A549 (cell line): ENCODE data around the gene P4HA2. TPM values are rescaled to one million over a fixed set of nuclear protein-coding genes. Genes with fewer than 3 reads are reported as not detected.
"Not testable (repeated sequence)": the region's sequence is repeated elsewhere in the genome, so short reads cannot be mapped to it uniquely, and the experiment has no call there.

ENCODE experiments used
- ATAC-seq, 2 experiments: fragments of 200-7000 bp in 1 of 2; fragments of >200 bp in 1 of 2; cut with Nextera tagmentation in 1 of 2; cut with Tn5 transposase in 1 of 2; 3 replicates each; pipeline versions ENCODE4 v1.8.0 to v1.9.1; 2018 to 2020; ENCODE audit warnings: mild to moderate bottlenecking in 1 of 2, moderate library complexity in 1 of 2
- CTCF ChIA-PET: fragments of 300-600 bp; sonication (Branson Sonifier 250); formaldehyde crosslinking; extraction: SDS; loops from one replicate; lab custom pipeline; 2021; ENCODE audit warnings: antibody characterized with exemption, inconsistent platforms; lab: Yijun Ruan, JAX
- POLR2A ChIA-PET: fragments of 350-600 bp; formaldehyde crosslinking; extraction: SDS; loops from one replicate; lab custom pipeline; 2021; ENCODE audit warnings: antibody characterized with exemption, inconsistent platforms; lab: Yijun Ruan, JAX
- DNase-seq, 2 experiments: peaks; one replicate each; pipeline versions ENCODE4 v3.0.0 to v3.0.0-alpha.2; 2011 to 2016; ENCODE audit warnings: low read depth in 1 of 2, low spot score in 1 of 2
- FAIRE-seq: peaks from 2 replicates; lab custom pipeline; 2011; peaks lifted over from hg19 to GRCh38; lab: Jason Lieb, UNC
- H3K27ac ChIP-seq, 2 experiments: fragments of >200 bp; sonication (Bioruptor Twin); formaldehyde crosslinking; 3 replicates each; pipeline ENCODE4 v1.5.1; 2016 to 2017
- H3K4me1 ChIP-seq: fragments of >200 bp; sonication (Bioruptor Twin); formaldehyde crosslinking; 3 replicates; pipeline ENCODE4 v1.6.1; 2016
- H3K4me2 ChIP-seq: fragments of >200 bp; sonication (Bioruptor Twin); formaldehyde crosslinking; 3 replicates; pipeline ENCODE4 v1.6.1; 2016
- H3K4me3 ChIP-seq: fragments of >200 bp; sonication (Bioruptor Twin); formaldehyde crosslinking; 3 replicates; pipeline ENCODE4 v1.5.1; 2016
- H3K9me3 ChIP-seq: fragments of >200 bp; sonication (Bioruptor Twin); formaldehyde crosslinking; 3 replicates; pipeline ENCODE4 v1.6.1; 2016
- BHLHE40 ChIP-seq: IDR thresholded peaks from 2 replicates; pipeline ENCODE4 v1.6.1; 2012; ENCODE audit warnings: low read depth, low read length, inconsistent platforms
- CHD2 ChIP-seq: fragments of 150-350 bp; IDR thresholded peaks from 2 replicates; pipeline ENCODE4 v1.6.1; 2014; ENCODE audit warnings: low read length; ENCODE audit not compliant: partially characterized antibody
- CHD4 ChIP-seq: fragments of 200-600 bp; sonication (generic); IDR thresholded peaks from 2 replicates; pipeline ENCODE4 v1.6.1; 2016; ENCODE audit warnings: antibody characterized with exemption, mild to moderate bottlenecking, borderline replicate concordance
- CTCF ChIP-seq: fragments of >200 bp; sonication (Bioruptor Twin); formaldehyde crosslinking; IDR thresholded peaks from 3 replicates; pipeline ENCODE4 v1.5.1; 2016
- EP300 ChIP-seq, 2 experiments: fragments of >200 bp; sonication (Bioruptor Twin); formaldehyde crosslinking; IDR thresholded peaks; 2 replicates in 1 of 2; 3 replicates in 1 of 2; pipeline ENCODE4 v1.6.1; 2016 to 2017
- ESRRA ChIP-seq: fragments of 150-350 bp; IDR thresholded peaks from 2 replicates; pipeline ENCODE4 v1.6.1; 2014; ENCODE audit warnings: mild to moderate bottlenecking, low read length, borderline replicate concordance
- FOSL2 ChIP-seq, 2 experiments: fragments of 450-650 bp in 1 of 2; fragments of >200 bp in 1 of 2; sonication (Bioruptor Twin) in 1 of 2; formaldehyde crosslinking; IDR thresholded peaks; 2 replicates each; pipeline versions ENCODE4 v1.5.0 to v1.6.1; 2016 to 2020; ENCODE audit warnings: mild to moderate bottlenecking in 1 of 2, moderate library complexity in 1 of 2
- GATA3 ChIP-seq: IDR thresholded peaks from 2 replicates; pipeline ENCODE4 v1.6.1; 2012; ENCODE audit warnings: borderline replicate concordance
- HDAC2 ChIP-seq: fragments of 200-600 bp; sonication (generic); IDR thresholded peaks from 2 replicates; pipeline ENCODE4 v1.6.1; 2016
- HOXB5 ChIP-seq: fragments of 250-450 bp; sonication (Bioruptor Pico); IDR thresholded peaks from 2 replicates; pipeline ENCODE4 v1.5.0; 2020; ENCODE audit warnings: mild to moderate bottlenecking, moderate library complexity
- KDM5A ChIP-seq: fragments of 200-600 bp; sonication (generic); IDR thresholded peaks from 2 replicates; pipeline ENCODE4 v1.6.1; 2016; ENCODE audit warnings: antibody characterized with exemption, mild to moderate bottlenecking
- MYC ChIP-seq: IDR thresholded peaks from 2 replicates; pipeline ENCODE4 v1.6.1; 2012; ENCODE audit warnings: mild to moderate bottlenecking, inconsistent platforms, low read length, improper control_type of control experiment, borderline replicate concordance
- NR3C1 ChIP-seq: fragments of >200 bp; sonication (Bioruptor Twin); formaldehyde crosslinking; IDR thresholded peaks from 3 replicates; pipeline ENCODE4 v1.6.1; 2017
- RAD21 ChIP-seq, 2 experiments: fragments of >200 bp in 1 of 2; sonication (Bioruptor Twin) in 1 of 2; formaldehyde crosslinking in 1 of 2; IDR thresholded peaks in 1 of 2; conservative IDR thresholded peaks in 1 of 2; 2 replicates in 1 of 2; 3 replicates in 1 of 2; pipeline ENCODE4 v1.6.1; 2012 to 2018; ENCODE audit warnings: inconsistent platforms in 1 of 2
- RCOR1 ChIP-seq: fragments of 150-350 bp; IDR thresholded peaks from 2 replicates; pipeline ENCODE4 v1.6.1; 2014; ENCODE audit warnings: antibody characterized with exemption, low read length, low read depth
- RFX5 ChIP-seq: fragments of 450-650 bp; IDR thresholded peaks from 2 replicates; pipeline ENCODE4 v1.7.1; 2014; ENCODE audit warnings: antibody characterized with exemption, mild to moderate bottlenecking, moderate library complexity
- SMC3 ChIP-seq: fragments of >200 bp; sonication (Bioruptor Twin); formaldehyde crosslinking; IDR thresholded peaks from 3 replicates; pipeline ENCODE4 v1.6.1; 2018; ENCODE audit warnings: inconsistent platforms
- TFCP2L1 ChIP-seq: fragments of 250-450 bp; sonication (Bioruptor Pico); IDR thresholded peaks from 2 replicates; pipeline ENCODE4 v1.5.0; 2021; ENCODE audit warnings: mild to moderate bottlenecking
- TP53 ChIP-seq: fragments of 250-450 bp; sonication (Bioruptor Pico); IDR thresholded peaks from 2 replicates; pipeline ENCODE4 v1.5.0; 2021; ENCODE audit warnings: mild to moderate bottlenecking, moderate library complexity
- ZSCAN20 ChIP-seq: fragments of 250-450 bp; sonication (Bioruptor Pico); IDR thresholded peaks from 2 replicates; pipeline ENCODE4 v1.8.0; 2022; ENCODE audit warnings: mild to moderate bottlenecking, moderate library complexity
- WGBS: methylation state at CpG from one replicate; pipeline ENCODE4 v1.1.6; 2017; ENCODE audit errors: missing lambda C conversion rate; 5-methylcytosine and 5-hydroxymethylcytosine counted together
- polyA plus RNA-seq, 4 experiments: library from polyadenylated mRNA; depleted of rRNA in 3 of 4; stranded (reverse); fragments of >200 nt; fragmentation: RNase III in 1 of 4; extraction: RNeasy Plus Mini Kit Qiagen cat#74134 plus additional on column Dnase treatment in 1 of 4; gene quantifications; 2 replicates in 3 of 4; 3 replicates in 1 of 4; pipeline ENCODE4 v1.2.3, GENCODE V29; 2011 to 2017
- TF ChIP-seq, protein P1 (sequence below): fragments of 250-450 bp; sonication (Bioruptor Pico); IDR thresholded peaks from 2 replicates; pipeline ENCODE4 v1.5.0; 2021; ENCODE audit warnings: mild to moderate bottlenecking, moderate library complexity, borderline replicate concordance
- TF ChIP-seq, protein P2 (sequence below): IDR thresholded peaks from 2 replicates; pipeline ENCODE4 v1.6.1; 2012; ENCODE audit warnings: low read depth, borderline replicate concordance
- TF ChIP-seq, protein P3 (sequence below): fragments of 150-350 bp; IDR thresholded peaks from 2 replicates; pipeline ENCODE4 v1.6.1; 2014; ENCODE audit warnings: low read depth, mild to moderate bottlenecking, low read length

P4HA2 gene
- polyA plus RNA-seq, 2 of the 4 experiments (the other 2 are of a cell fraction): 36.4 to 45.0 TPM

DNA sequence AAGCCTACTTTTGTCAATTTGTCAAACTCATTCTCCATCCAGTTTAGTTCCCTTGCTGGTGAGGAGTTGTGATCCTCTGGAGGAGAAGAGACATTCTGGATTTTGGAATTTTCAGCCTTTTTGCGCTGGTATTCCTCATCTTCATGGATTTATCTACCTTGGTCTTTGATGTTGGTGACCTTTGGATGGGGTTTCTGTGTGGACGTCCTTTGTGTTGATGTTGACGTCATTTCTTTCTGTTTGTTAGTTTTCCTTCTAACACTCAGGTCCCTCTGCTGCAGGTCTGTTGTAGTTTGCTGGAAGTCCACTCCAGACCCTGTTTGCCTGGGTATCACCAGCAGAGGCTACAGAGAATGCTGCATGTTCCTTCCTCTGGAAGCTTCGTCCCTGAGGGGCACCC is 71.2 kb downstream of the P4HA2 start:
- 22% methylated on average over 4 of the region's 4 CpGs for WGBS
- CTCF ChIA-PET: interaction anchor here (1.0 kb wide), 1 partner anchor 22 kb away, joined by 3 read pairs; no protein-coding TSS in a partner anchor

DNA sequence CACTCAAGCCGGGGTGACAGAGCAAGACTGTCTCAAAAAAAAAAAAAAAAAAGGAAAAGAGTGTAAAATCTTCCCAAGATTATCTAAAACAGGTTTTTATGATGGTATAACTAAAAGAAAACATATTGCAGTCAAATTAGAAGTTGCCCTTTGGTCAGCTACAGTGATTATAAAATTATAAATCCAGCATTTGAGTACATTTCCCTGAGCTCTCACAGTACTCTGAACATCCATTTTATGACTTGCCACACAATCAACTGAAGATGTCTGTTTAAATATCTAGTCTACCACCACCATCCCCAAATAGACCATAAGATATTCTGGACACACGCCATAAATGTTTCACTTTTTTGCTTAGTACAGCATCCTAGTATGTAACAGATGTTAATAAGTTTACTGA is 77.1 kb downstream of the P4HA2 start:
- Histone ChIP-seq H3K4me3 (no peak overlapping the region), H3K9me3 (peaks cover 5% of the 10 kb centered on the region; the same call in 1 of the 3 replicates)
- DNase-seq: no peak
- TF ChIP-seq RFX5 (no peak), GATA3 (no peak), TFCP2L1 (no peak), HDAC2 (no peak), HOXB5 (CRISPR knock-in tag) (no peak), BHLHE40 (no peak), RAD21 (conservative IDR thresholded peaks at IDR 0.05 in 1 of 2, IDR thresholded peaks at IDR 0.05 in 1 of 2) (no peak)
- TF ChIP-seq, protein P1, sequence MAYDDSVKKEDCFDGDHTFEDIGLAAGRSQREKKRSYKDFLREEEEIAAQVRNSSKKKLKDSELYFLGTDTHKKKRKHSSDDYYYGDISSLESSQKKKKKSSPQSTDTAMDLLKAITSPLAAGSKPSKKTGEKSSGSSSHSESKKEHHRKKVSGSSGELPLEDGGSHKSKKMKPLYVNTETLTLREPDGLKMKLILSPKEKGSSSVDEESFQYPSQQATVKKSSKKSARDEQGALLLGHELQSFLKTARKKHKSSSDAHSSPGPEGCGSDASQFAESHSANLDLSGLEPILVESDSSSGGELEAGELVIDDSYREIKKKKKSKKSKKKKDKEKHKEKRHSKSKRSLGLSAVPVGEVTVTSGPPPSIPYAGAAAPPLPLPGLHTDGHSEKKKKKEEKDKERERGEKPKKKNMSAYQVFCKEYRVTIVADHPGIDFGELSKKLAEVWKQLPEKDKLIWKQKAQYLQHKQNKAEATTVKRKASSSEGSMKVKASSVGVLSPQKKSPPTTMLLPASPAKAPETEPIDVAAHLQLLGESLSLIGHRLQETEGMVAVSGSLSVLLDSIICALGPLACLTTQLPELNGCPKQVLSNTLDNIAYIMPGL (CRISPR knock-in tag): no peak
- TF ChIP-seq, protein P2, sequence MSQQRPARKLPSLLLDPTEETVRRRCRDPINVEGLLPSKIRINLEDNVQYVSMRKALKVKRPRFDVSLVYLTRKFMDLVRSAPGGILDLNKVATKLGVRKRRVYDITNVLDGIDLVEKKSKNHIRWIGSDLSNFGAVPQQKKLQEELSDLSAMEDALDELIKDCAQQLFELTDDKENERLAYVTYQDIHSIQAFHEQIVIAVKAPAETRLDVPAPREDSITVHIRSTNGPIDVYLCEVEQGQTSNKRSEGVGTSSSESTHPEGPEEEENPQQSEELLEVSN: no peak
- TF ChIP-seq, all 56 proteins: peak for 0
- FAIRE-seq: no peak
- WGBS: 59% methylated on average over 2 of the region's 2 CpGs
- Histone ChIP-seq H3K4me1 (no peaks in the 10 kb centered on the region), H3K27ac (no peak overlapping the region), H3K4me2 (no peak overlapping the region)
- ChIA-PET POLR2A (no interaction called here), CTCF (interaction anchor here (0.6 to 1.3 kb wide), 2 partner anchors 49 to 87 kb away, joined by 3 to 5 read pairs; no protein-coding TSS in a partner anchor)
- ATAC-seq: no peak

More for the DNA sequence above, 71.2 kb downstream of the P4HA2 start:
- no peak overlapping the region for H3K4me2 ChIP-seq
- FAIRE-seq: no peak
- no peak for TF ChIP-seq NR3C1
- TF ChIP-seq CHD4: no peak
- no peak for TF ChIP-seq HOXB5 (CRISPR knock-in tag)
- no peak for TF ChIP-seq ESRRA
- TF ChIP-seq TP53: no peak
- TF ChIP-seq GATA3: no peak
- no peak for TF ChIP-seq SMC3
- TF ChIP-seq FOSL2 (IDR thresholded peaks at IDR 0.05): no peak
- no peak for TF ChIP-seq FOSL2 (CRISPR knock-in tag; IDR thresholded peaks at IDR 0.05)
- TF ChIP-seq EP300 (IDR thresholded peaks at IDR 0.05): no peak
- TF ChIP-seq CTCF: no peak
- no peak for TF ChIP-seq ZSCAN20 (CRISPR knock-in tag)
- TF ChIP-seq RAD21 (conservative IDR thresholded peaks at IDR 0.05 in 1 of 2, IDR thresholded peaks at IDR 0.05 in 1 of 2): no peak
- no peak for TF ChIP-seq CHD2
- TF ChIP-seq, all 56 proteins: peak for 0
- Histone ChIP-seq H3K4me3 (no peak overlapping the region), H3K9me3 (peaks cover 19% of the 10 kb centered on the region; the same call in 2 of the 3 replicates), H3K4me1 (no peaks in the 10 kb centered on the region), H3K27ac (no peak overlapping the region)
- POLR2A ChIA-PET: no interaction called here
- no peak for DNase-seq
- ATAC-seq: no peak

DNA sequence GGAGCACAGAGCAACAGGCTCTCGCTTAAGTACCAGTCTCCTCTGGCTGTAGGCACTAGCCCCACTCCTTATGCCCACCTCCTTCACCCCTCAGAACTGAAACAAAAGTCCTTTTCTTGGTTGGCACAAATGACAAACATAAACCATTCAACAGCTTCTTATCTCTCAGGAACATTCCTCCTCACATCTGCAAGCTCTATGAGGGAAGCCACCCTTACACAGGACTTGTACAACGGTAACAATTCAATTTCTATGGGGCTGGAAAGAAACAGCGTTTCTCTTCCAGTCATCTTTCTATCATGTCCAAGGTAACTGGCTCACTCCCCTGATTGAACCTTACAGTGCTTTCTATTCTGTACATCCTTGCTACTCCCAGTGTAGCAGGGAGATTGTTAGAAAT is 80.0 kb downstream of the P4HA2 start:
- H3K4me3 ChIP-seq: no peak overlapping the region
- CTCF ChIA-PET: interaction anchor here (1.6 kb wide), 1 partner anchor 22 kb away, joined by 3 read pairs; no protein-coding TSS in a partner anchor
- ATAC-seq: 0 out of 6 replicates have a peak, but pooled peaks of 1 of the 2 experiments have one; percentile 30
- H3K4me2 ChIP-seq: no peak overlapping the region
- POLR2A ChIA-PET: no interaction called here
- no peak for TF ChIP-seq MYC
- TF ChIP-seq KDM5A: no peak
- TF ChIP-seq CTCF: no peak
- no peak for TF ChIP-seq BHLHE40
- no peak for TF ChIP-seq TP53
- TF ChIP-seq HOXB5 (CRISPR knock-in tag): no peak
- TF ChIP-seq, protein P3, sequence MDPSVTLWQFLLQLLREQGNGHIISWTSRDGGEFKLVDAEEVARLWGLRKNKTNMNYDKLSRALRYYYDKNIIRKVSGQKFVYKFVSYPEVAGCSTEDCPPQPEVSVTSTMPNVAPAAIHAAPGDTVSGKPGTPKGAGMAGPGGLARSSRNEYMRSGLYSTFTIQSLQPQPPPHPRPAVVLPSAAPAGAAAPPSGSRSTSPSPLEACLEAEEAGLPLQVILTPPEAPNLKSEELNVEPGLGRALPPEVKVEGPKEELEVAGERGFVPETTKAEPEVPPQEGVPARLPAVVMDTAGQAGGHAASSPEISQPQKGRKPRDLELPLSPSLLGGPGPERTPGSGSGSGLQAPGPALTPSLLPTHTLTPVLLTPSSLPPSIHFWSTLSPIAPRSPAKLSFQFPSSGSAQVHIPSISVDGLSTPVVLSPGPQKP: no peak
- TF ChIP-seq RCOR1: no peak
- H3K4me1 ChIP-seq: no peaks in the 10 kb centered on the region
- no peak overlapping the region for H3K27ac ChIP-seq
- no peak for DNase-seq
- no peak for FAIRE-seq
- peaks cover 13% of the 10 kb centered on the region; the same call in 2 of the 3 replicates for H3K9me3 ChIP-seq
- WGBS: 4% methylated on average over 3 of the region's 3 CpGs

- POLR2A ChIA-PET, FAIRE-seq, H3K4me3 ChIP-seq, DNase-seq, ATAC-seq, H3K4me1 ChIP-seq, CTCF ChIA-PET, H3K4me2 ChIP-seq, H3K27ac ChIP-seq: not testable (repeated sequence)
- peaks cover 22% of the 10 kb centered on the region for H3K9me3 ChIP-seq
- 14% methylated on average over 3 of the region's 3 CpGs for WGBS
Observed at GRCh38 chr5:132145326-132145725, 82.3 kb downstream of the P4HA2 start.
